ENCODE data around the gene ZNF774.

Gene ZNF774

GRCh38 chr15:90394074-90394473 is 42.0 kb downstream of the ZNF774 start:
- no peak overlapping the region for H3K27ac ChIP-seq (ENCODE audit: low read length)
- H3K4me3 ChIP-seq (ENCODE audit: low read depth in 1 of 2, low read length in 2 of 2): no peak overlapping the region
- no peaks in the 10 kb centered on the region for H3K9me3 ChIP-seq (ENCODE audit: control insufficient read depth in 1 of 2, low read length in 2 of 2)
- H3K36me3 ChIP-seq (ENCODE audit: control insufficient read depth in 1 of 2, insufficient read depth in 2 of 2, low read length in 2 of 2): peaks cover 12 to 15% of the 10 kb centered on the region in 2 donors
- peaks cover 18 to 53% of the 10 kb centered on the region in 2 donors for H3K4me1 ChIP-seq (ENCODE audit: control insufficient read depth in 1 of 2, insufficient read depth in 2 of 2, low read length in 2 of 2)
- H3K27me3 ChIP-seq (ENCODE audit: low read depth, low read length): no peaks in the 10 kb centered on the region

- Histone ChIP-seq H3K9me3 (ENCODE audit: control insufficient read depth in 1 of 2, low read length in 2 of 2) (no peaks in the 10 kb centered on the region), H3K4me1 (ENCODE audit: control insufficient read depth in 1 of 2, insufficient read depth in 2 of 2, low read length in 2 of 2) (peaks cover 21 to 54% of the 10 kb centered on the region in 2 donors), H3K4me3 (ENCODE audit: low read depth in 1 of 2, low read length in 2 of 2) (no peak overlapping the region), H3K27me3 (ENCODE audit: low read depth, low read length) (no peaks in the 10 kb centered on the region), H3K27ac (ENCODE audit: low read length) (no peak overlapping the region), H3K36me3 (ENCODE audit: control insufficient read depth in 1 of 2, insufficient read depth in 2 of 2, low read length in 2 of 2) (peaks cover 12 to 15% of the 10 kb centered on the region in 2 donors)
These were observed 42.8 kb downstream of the ZNF774 start for GRCh38 chr15:90394748-90395442.

GRCh38 chr15:90396321-90396720 is 44.2 kb downstream of the ZNF774 start:
- peaks cover 24 to 55% of the 10 kb centered on the region in 2 donors for H3K4me1 ChIP-seq (ENCODE audit: control insufficient read depth in 1 of 2, insufficient read depth in 2 of 2, low read length in 2 of 2)
- no peak overlapping the region for H3K27ac ChIP-seq (ENCODE audit: low read length)
- H3K36me3 ChIP-seq (ENCODE audit: control insufficient read depth in 1 of 2, insufficient read depth in 2 of 2, low read length in 2 of 2): peaks cover 10 to 11% of the 10 kb centered on the region in 2 donors
- H3K9me3 ChIP-seq (ENCODE audit: control insufficient read depth in 1 of 2, low read length in 2 of 2): no peaks in the 10 kb centered on the region
- H3K27me3 ChIP-seq (ENCODE audit: low read depth, low read length): no peaks in the 10 kb centered on the region
- no peak overlapping the region for H3K4me3 ChIP-seq (ENCODE audit: low read depth in 1 of 2, low read length in 2 of 2)

GRCh38 chr15:90400005-90400758 is 48.1 kb downstream of the ZNF774 start:
- Histone ChIP-seq H3K4me1 (ENCODE audit: control insufficient read depth in 1 of 2, insufficient read depth in 2 of 2, low read length in 2 of 2) (peaks cover 30 to 59% of the 10 kb centered on the region in 2 donors), H3K27me3 (ENCODE audit: low read depth, low read length) (no peaks in the 10 kb centered on the region), H3K4me3 (ENCODE audit: low read depth in 1 of 2, low read length in 2 of 2) (peak overlapping the region; percentile 36 to 52), H3K36me3 (ENCODE audit: control insufficient read depth in 1 of 2, insufficient read depth in 2 of 2, low read length in 2 of 2) (peaks cover 0 to 6% of the 10 kb centered on the region in 2 donors), H3K9me3 (ENCODE audit: control insufficient read depth in 1 of 2, low read length in 2 of 2) (no peaks in the 10 kb centered on the region), H3K27ac (ENCODE audit: low read length) (peak overlapping the region; percentile 97)

- Histone ChIP-seq H3K27me3 (ENCODE audit: low read depth, low read length) (no peaks in the 10 kb centered on the region), H3K36me3 (ENCODE audit: control insufficient read depth in 1 of 2, insufficient read depth in 2 of 2, low read length in 2 of 2) (peaks cover 0 to 6% of the 10 kb centered on the region in 2 donors), H3K4me1 (ENCODE audit: control insufficient read depth in 1 of 2, insufficient read depth in 2 of 2, low read length in 2 of 2) (peaks cover 33 to 66% of the 10 kb centered on the region in 2 donors), H3K9me3 (ENCODE audit: control insufficient read depth in 1 of 2, low read length in 2 of 2) (no peaks in the 10 kb centered on the region), H3K27ac (ENCODE audit: low read length) (peak overlapping the region; percentile 97), H3K4me3 (ENCODE audit: low read depth in 1 of 2, low read length in 2 of 2) (peak overlapping the region; percentile 36 to 52)
These were observed 48.8 kb downstream of the ZNF774 start for GRCh38 chr15:90400759-90401314.

- no peaks in the 10 kb centered on the region for H3K27me3 ChIP-seq (ENCODE audit: low read depth, low read length)
- H3K27ac ChIP-seq (ENCODE audit: low read length): peak overlapping the region; percentile 97
- H3K9me3 ChIP-seq (ENCODE audit: control insufficient read depth in 1 of 2, low read length in 2 of 2): no peaks in the 10 kb centered on the region
- H3K4me1 ChIP-seq (ENCODE audit: control insufficient read depth in 1 of 2, insufficient read depth in 2 of 2, low read length in 2 of 2): peaks cover 33 to 63% of the 10 kb centered on the region in 2 donors
- H3K4me3 ChIP-seq (ENCODE audit: low read depth in 1 of 2, low read length in 2 of 2): peak overlapping the region; percentile 8 to 36
- peaks cover 0 to 6% of the 10 kb centered on the region in 2 donors for H3K36me3 ChIP-seq (ENCODE audit: control insufficient read depth in 1 of 2, insufficient read depth in 2 of 2, low read length in 2 of 2)
These were observed 49.4 kb downstream of the ZNF774 start for GRCh38 chr15:90401495-90401894.

- no peaks in the 10 kb centered on the region for H3K27me3 ChIP-seq (ENCODE audit: low read depth, low read length)
- H3K4me1 ChIP-seq (ENCODE audit: control insufficient read depth in 1 of 2, insufficient read depth in 2 of 2, low read length in 2 of 2): peaks cover 33 to 58% of the 10 kb centered on the region in 2 donors
- peaks cover 0 to 6% of the 10 kb centered on the region in 2 donors for H3K36me3 ChIP-seq (ENCODE audit: control insufficient read depth in 1 of 2, insufficient read depth in 2 of 2, low read length in 2 of 2)
- no peaks in the 10 kb centered on the region for H3K9me3 ChIP-seq (ENCODE audit: control insufficient read depth in 1 of 2, low read length in 2 of 2)
- H3K27ac ChIP-seq (ENCODE audit: low read length): peak overlapping the region; percentile 97
- peak overlapping the region in 1 of 2 donors; percentile 9 for H3K4me3 ChIP-seq (ENCODE audit: low read depth in 1 of 2, low read length in 2 of 2)
These were observed 50.1 kb downstream of the ZNF774 start for GRCh38 chr15:90402223-90402622.

- Histone ChIP-seq H3K4me3 (ENCODE audit: low read depth in 1 of 2, low read length in 2 of 2) (no peak overlapping the region), H3K27me3 (ENCODE audit: low read depth, low read length) (no peaks in the 10 kb centered on the region), H3K4me1 (ENCODE audit: control insufficient read depth in 1 of 2, insufficient read depth in 2 of 2, low read length in 2 of 2) (peaks cover 35 to 60% of the 10 kb centered on the region in 2 donors)
These were observed 50.7 kb downstream of the ZNF774 start for GRCh38 chr15:90402767-90403166.

GRCh38 chr15:90405055-90405607 is 53.0 kb downstream of the ZNF774 start:
- Histone ChIP-seq H3K4me1 (ENCODE audit: control insufficient read depth in 1 of 2, insufficient read depth in 2 of 2, low read length in 2 of 2) (peaks cover 37 to 55% of the 10 kb centered on the region in 2 donors), H3K9me3 (ENCODE audit: control insufficient read depth in 1 of 2, low read length in 2 of 2) (no peaks in the 10 kb centered on the region), H3K27ac (ENCODE audit: low read length) (peak overlapping the region; percentile 47), H3K36me3 (ENCODE audit: control insufficient read depth in 1 of 2, insufficient read depth in 2 of 2, low read length in 2 of 2) (peaks cover 0 to 6% of the 10 kb centered on the region in 2 donors), H3K27me3 (ENCODE audit: low read depth, low read length) (no peaks in the 10 kb centered on the region), H3K4me3 (ENCODE audit: low read depth in 1 of 2, low read length in 2 of 2) (no peak overlapping the region)

More at GRCh38 chr15:90402767-90403166, 50.7 kb downstream of the ZNF774 start:
- H3K36me3 ChIP-seq (ENCODE audit: control insufficient read depth in 1 of 2, insufficient read depth in 2 of 2, low read length in 2 of 2): peaks cover 0 to 6% of the 10 kb centered on the region in 2 donors
- H3K9me3 ChIP-seq (ENCODE audit: control insufficient read depth in 1 of 2, low read length in 2 of 2): no peaks in the 10 kb centered on the region
- peak overlapping the region; percentile 97 for H3K27ac ChIP-seq (ENCODE audit: low read length)

GRCh38 chr15:90407336-90407735 is 55.3 kb downstream of the ZNF774 start:
- Histone ChIP-seq H3K4me1 (ENCODE audit: control insufficient read depth in 1 of 2, insufficient read depth in 2 of 2, low read length in 2 of 2) (peaks cover 22 to 38% of the 10 kb centered on the region in 2 donors), H3K9me3 (ENCODE audit: control insufficient read depth in 1 of 2, low read length in 2 of 2) (no peaks in the 10 kb centered on the region), H3K27me3 (ENCODE audit: low read depth, low read length) (no peaks in the 10 kb centered on the region), H3K4me3 (ENCODE audit: low read depth in 1 of 2, low read length in 2 of 2) (no peak overlapping the region), H3K36me3 (ENCODE audit: control insufficient read depth in 1 of 2, insufficient read depth in 2 of 2, low read length in 2 of 2) (no peaks in the 10 kb centered on the region), H3K27ac (ENCODE audit: low read length) (peak overlapping the region; percentile 67)

- Histone ChIP-seq H3K4me1 (ENCODE audit: control insufficient read depth in 1 of 2, insufficient read depth in 2 of 2, low read length in 2 of 2) (peaks cover 24 to 38% of the 10 kb centered on the region in 2 donors), H3K4me3 (ENCODE audit: low read depth in 1 of 2, low read length in 2 of 2) (peak overlapping the region in 1 of 2 donors; percentile 24), H3K36me3 (ENCODE audit: control insufficient read depth in 1 of 2, insufficient read depth in 2 of 2, low read length in 2 of 2) (no peaks in the 10 kb centered on the region), H3K27me3 (ENCODE audit: low read depth, low read length) (no peaks in the 10 kb centered on the region), H3K9me3 (ENCODE audit: control insufficient read depth in 1 of 2, low read length in 2 of 2) (no peaks in the 10 kb centered on the region), H3K27ac (ENCODE audit: low read length) (peak overlapping the region; percentile 67)
These were observed 55.8 kb downstream of the ZNF774 start for GRCh38 chr15:90407871-90408317.
